HFFc6 (cell line): ENCODE data around the gene PEX7. TPM values are rescaled to one million over a fixed set of nuclear protein-coding genes. Genes with fewer than 3 reads are reported as not detected.
A peak's percentile ranks its signal among the peaks of the same experiment; 100 is the strongest.

Source experiments
- DNase-seq: peaks from one replicate; pipeline ENCODE4 v3.0.0-alpha.2; 2018
- H3K27ac Mint-ChIP-seq: 2 replicates; pipeline ENCODE4 v1.8.0; 2020; ENCODE audit warnings: mild to moderate bottlenecking, mixed read lengths
- H3K27me3 Mint-ChIP-seq: 2 replicates; pipeline ENCODE4 v1.8.0; 2021; ENCODE audit warnings: mild to moderate bottlenecking, moderate library complexity, mixed read lengths; ENCODE audit not compliant: insufficient read depth
- H3K36me3 Mint-ChIP-seq: 2 replicates; pipeline ENCODE4 v1.8.0; 2021; ENCODE audit warnings: low read depth, mixed read lengths
- H3K4me1 Mint-ChIP-seq: 2 replicates; pipeline ENCODE4 v1.8.0; 2020; ENCODE audit warnings: low read depth, mixed read lengths
- H3K4me3 Mint-ChIP-seq: 2 replicates; pipeline ENCODE4 v1.8.0; 2020; ENCODE audit warnings: mild to moderate bottlenecking, moderate library complexity, mixed read lengths
- H3K9me3 Mint-ChIP-seq: 2 replicates; pipeline ENCODE4 v1.8.0; 2020; ENCODE audit warnings: mild to moderate bottlenecking, mixed read lengths
- total RNA-seq, 6 experiments: library from RNA; stranded (reverse); fragmentation: NEBNext Ultra II Directional; extraction: Animal tissue kit (Norgen Biotek cat#: 25700); gene quantifications; 2 replicates in 1 of 6; 3 replicates in 5 of 6; pipeline ENCODE4 v1.2.3, GENCODE V29; 2021
- TF ChIP-seq, protein P1 (sequence below): fragments of 200-600 bp; sonication (generic); IDR thresholded peaks from 2 replicates; pipeline ENCODE4 v1.5.0; 2021; ENCODE audit warnings: antibody characterized with exemption, mild to moderate bottlenecking

The PEX7 gene
- total RNA-seq, 6 experiments from 2014 or later, result 6.4 to 7.6 (median 7.3) TPM

DNA sequence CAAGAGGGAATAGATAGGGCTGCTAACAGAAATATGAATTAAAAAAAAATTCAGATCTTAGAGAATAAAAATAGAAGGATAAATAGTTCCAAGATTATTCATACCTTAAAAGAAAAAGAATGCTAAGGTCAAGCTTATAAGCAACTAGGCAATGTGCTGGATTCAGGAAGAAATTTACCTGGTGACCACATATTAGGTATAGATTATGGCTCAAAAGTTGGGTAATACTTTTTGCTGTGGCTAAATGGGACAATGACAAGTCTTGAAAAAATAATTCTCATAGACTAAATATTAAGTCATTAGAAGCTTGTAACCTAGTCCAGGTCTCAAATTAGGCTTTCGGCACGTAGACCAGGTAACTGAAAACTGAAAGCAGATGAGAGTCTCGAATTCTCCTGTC, 47.3 kb upstream of the PEX7 start:
- TF ChIP-seq, protein P1, sequence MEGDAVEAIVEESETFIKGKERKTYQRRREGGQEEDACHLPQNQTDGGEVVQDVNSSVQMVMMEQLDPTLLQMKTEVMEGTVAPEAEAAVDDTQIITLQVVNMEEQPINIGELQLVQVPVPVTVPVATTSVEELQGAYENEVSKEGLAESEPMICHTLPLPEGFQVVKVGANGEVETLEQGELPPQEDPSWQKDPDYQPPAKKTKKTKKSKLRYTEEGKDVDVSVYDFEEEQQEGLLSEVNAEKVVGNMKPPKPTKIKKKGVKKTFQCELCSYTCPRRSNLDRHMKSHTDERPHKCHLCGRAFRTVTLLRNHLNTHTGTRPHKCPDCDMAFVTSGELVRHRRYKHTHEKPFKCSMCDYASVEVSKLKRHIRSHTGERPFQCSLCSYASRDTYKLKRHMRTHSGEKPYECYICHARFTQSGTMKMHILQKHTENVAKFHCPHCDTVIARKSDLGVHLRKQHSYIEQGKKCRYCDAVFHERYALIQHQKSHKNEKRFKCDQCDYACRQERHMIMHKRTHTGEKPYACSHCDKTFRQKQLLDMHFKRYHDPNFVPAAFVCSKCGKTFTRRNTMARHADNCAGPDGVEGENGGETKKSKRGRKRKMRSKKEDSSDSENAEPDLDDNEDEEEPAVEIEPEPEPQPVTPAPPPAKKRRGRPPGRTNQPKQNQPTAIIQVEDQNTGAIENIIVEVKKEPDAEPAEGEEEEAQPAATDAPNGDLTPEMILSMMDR, result no peak
- H3K4me1 Mint-ChIP-seq, result peaks cover 31% of the 10 kb centered on the region
- H3K27me3 Mint-ChIP-seq, result peaks cover 1% of the 10 kb centered on the region; the same call in 1 of the 2 replicates
- no peaks in the 10 kb centered on the region for H3K9me3 Mint-ChIP-seq
- H3K27ac Mint-ChIP-seq, result peak overlapping the region; percentile 46
- H3K4me3 Mint-ChIP-seq, result peak overlapping the region; percentile 4; the same call in 1 of the 2 replicates
- no peak for DNase-seq
- H3K36me3 Mint-ChIP-seq, result peaks cover 5% of the 10 kb centered on the region; the same call in 1 of the 2 replicates

DNA sequence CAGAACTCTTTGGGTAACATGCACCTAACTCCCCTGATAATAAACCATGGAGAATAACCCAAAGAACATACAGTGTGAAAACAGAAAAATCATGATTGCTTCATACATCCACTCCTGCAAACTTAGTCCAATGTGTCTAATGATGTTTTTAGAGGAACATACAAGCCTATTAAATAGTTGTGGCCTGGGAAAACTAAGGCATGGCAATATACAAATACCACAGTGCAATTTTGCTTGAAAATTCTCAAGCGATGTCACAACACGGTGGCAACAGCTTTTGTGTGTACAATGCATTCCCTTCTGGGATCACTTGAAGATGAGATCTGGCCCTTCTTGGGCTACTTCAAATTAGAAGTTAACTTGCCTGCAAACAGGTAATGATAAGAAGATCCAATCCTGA, 46.8 kb upstream of the PEX7 start:
- Mint-ChIP-seq H3K36me3 (peaks cover 5% of the 10 kb centered on the region; the same call in 1 of the 2 replicates), H3K4me3 (no peak overlapping the region), H3K9me3 (no peaks in the 10 kb centered on the region), H3K4me1 (peaks cover 31% of the 10 kb centered on the region), H3K27me3 (peaks cover 1% of the 10 kb centered on the region; the same call in 1 of the 2 replicates), H3K27ac (peak overlapping the region; percentile 46; the same call in 1 of the 2 replicates)
- TF ChIP-seq, protein P1, result no peak
- DNase-seq, result no peak

DNA sequence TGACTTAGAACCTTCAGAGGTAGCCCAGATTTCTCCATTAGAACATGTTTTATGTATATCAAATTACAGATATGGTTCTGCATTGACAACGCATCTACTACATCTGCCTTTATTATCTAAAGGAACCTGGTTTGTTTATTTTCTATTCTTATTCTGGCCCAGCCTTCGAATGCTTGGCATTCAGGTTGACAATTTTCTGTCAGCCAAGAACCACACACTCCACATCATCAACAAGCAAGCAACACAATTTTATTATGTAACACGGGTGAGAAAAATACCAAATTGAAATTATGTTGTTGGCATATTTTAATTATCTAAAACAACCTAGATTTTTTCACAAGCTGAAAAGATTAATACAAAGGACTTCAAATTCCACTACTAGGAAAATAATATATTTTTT, 44.7 kb upstream of the PEX7 start:
- TF ChIP-seq, protein P1, result no peak
- no peak for DNase-seq
- no peaks in the 10 kb centered on the region for H3K9me3 Mint-ChIP-seq
- peaks cover 5% of the 10 kb centered on the region; the same call in 1 of the 2 replicates for H3K36me3 Mint-ChIP-seq
- H3K4me1 Mint-ChIP-seq, result peaks cover 39% of the 10 kb centered on the region
- no peak overlapping the region for H3K27ac Mint-ChIP-seq
- H3K4me3 Mint-ChIP-seq, result no peak overlapping the region
- peaks cover 1% of the 10 kb centered on the region; the same call in 1 of the 2 replicates for H3K27me3 Mint-ChIP-seq

DNA sequence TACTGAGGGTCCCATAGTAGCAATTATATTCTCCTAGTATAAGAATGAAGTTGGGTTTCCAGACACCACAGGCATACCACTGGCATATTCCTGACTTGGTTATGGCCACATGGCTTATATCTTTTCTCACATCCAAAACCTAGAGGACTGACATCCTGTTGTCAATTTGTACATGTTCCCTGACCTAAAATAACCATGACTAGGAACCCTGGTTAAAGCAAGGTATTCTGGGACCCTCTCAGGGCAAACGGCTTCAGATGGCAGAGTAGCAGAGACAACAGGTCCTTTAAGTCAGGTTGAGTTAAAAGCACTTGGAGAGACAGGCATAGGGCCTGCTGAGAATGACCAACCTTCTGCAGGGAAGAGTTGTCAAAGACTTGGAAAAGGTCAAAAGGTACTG, 42.7 kb upstream of the PEX7 start:
- Mint-ChIP-seq H3K27me3 (no peaks in the 10 kb centered on the region; the same call in 1 of the 2 replicates), H3K4me3 (no peak overlapping the region), H3K27ac (no peak overlapping the region), H3K36me3 (peaks cover 10% of the 10 kb centered on the region), H3K9me3 (no peaks in the 10 kb centered on the region), H3K4me1 (peaks cover 43% of the 10 kb centered on the region)
- TF ChIP-seq, protein P1, result no peak
- no peak for DNase-seq

DNA sequence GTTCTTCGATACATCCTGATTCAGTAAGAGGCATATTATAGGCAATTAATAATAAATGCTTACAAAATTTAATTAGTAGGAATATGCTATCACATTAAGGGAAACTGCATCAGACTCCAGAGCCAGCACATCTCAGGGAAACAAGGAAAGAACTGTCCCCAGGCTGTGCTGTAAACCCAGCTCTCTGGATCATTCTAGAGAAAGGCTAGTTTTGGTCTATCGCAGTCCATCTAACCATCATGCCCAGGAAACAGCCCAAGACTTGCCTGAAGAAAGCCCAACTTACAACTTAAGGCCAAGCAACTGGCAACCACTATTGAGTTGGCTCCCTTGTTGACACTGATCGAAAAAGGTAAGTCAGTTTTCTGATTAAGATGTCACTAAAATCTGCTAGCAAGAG, 41.4 kb upstream of the PEX7 start:
- DNase-seq, result no peak
- TF ChIP-seq, protein P1, result no peak
- Mint-ChIP-seq H3K4me1 (peaks cover 43% of the 10 kb centered on the region), H3K4me3 (no peak overlapping the region), H3K27ac (no peak overlapping the region), H3K27me3 (no peaks in the 10 kb centered on the region; the same call in 1 of the 2 replicates), H3K36me3 (peaks cover 17% of the 10 kb centered on the region), H3K9me3 (no peaks in the 10 kb centered on the region)
